Measurements from ENCODE around the gene NT5E. TPM values are rescaled to one million over a fixed set of nuclear protein-coding genes. Genes with fewer than 3 reads are reported as not detected.

NT5E gene
- total RNA-seq, 1 donor from 2014 or later, result 5.8 TPM

DNA sequence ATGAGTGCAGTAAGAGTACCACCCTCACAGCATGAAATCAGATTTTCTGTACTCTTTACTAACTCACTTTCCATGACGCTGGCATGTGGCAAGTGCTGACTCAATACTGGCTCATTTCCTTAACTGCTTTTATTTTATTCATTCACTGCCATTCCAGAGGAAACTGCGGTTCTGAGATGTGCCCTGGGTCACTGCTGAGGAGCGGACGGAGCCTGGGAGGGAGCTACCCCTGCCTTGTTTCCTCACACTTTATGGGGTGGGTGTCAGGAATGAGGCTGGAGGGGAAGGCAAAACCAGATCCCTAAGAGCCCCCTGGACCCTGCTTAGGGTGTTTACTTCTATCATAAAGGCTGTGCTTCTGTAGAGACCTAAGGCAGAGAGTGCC is 14.4 kb downstream of the NT5E start:
- Mint-ChIP-seq H3K27me3 (no peaks in the 10 kb centered on the region), H3K27ac (no peak overlapping the region), H3K9me3 (no peaks in the 10 kb centered on the region), H3K36me3 (ENCODE audit: low read depth) (peaks cover 2% of the 10 kb centered on the region), H3K4me1 (peaks cover 69% of the 10 kb centered on the region), H3K4me3 (no peak overlapping the region)
- intact Hi-C loops (cut with micrococcal nuclease), result loop anchor here (10.0 kb wide), 1 partner anchor 1239 kb away; the partner anchor contains the start of gene CEP162
- ATAC-seq (ENCODE audit: low read depth) (no peak), DNase-seq (no peak)
- TF ChIP-seq, protein P1, sequence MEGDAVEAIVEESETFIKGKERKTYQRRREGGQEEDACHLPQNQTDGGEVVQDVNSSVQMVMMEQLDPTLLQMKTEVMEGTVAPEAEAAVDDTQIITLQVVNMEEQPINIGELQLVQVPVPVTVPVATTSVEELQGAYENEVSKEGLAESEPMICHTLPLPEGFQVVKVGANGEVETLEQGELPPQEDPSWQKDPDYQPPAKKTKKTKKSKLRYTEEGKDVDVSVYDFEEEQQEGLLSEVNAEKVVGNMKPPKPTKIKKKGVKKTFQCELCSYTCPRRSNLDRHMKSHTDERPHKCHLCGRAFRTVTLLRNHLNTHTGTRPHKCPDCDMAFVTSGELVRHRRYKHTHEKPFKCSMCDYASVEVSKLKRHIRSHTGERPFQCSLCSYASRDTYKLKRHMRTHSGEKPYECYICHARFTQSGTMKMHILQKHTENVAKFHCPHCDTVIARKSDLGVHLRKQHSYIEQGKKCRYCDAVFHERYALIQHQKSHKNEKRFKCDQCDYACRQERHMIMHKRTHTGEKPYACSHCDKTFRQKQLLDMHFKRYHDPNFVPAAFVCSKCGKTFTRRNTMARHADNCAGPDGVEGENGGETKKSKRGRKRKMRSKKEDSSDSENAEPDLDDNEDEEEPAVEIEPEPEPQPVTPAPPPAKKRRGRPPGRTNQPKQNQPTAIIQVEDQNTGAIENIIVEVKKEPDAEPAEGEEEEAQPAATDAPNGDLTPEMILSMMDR (IDR thresholded peaks at IDR 0.05), result no peak
- CTCF ChIA-PET, result interaction anchor here (6.3 kb wide), 1 partner anchor 19 kb away, joined by 23 read pairs; no protein-coding TSS in a partner anchor
- POLR2A ChIA-PET, result interaction anchor here (1.0 to 4.2 kb wide), 2 partner anchors 14 to 214 kb away, joined by 4 to 25 read pairs; partner anchors contain the start of gene NT5E

DNA sequence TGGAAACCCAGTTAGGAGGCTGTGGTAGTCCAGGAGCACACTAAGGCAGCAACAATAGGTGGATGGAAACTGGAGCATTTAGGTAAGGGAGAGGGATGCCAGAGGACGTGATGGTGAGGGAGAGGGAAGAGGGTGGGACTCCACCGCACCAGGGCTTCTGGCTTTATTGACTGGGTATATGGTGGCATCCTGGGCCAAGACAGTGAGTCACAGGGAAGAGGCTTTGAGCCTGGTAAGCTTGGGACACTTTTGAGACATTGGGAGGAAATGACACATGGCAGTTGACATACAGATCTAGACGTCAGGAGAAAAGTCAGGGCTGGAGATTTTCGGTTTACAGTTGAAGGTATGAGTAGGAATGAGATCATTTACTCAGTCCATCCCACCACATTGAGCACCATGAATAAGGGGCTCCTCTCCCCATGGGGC is 14.9 kb downstream of the NT5E start:
- Mint-ChIP-seq H3K36me3 (ENCODE audit: low read depth) (peaks cover 2% of the 10 kb centered on the region), H3K4me3 (no peak overlapping the region), H3K27me3 (no peaks in the 10 kb centered on the region), H3K27ac (peak overlapping the region; percentile 14), H3K4me1 (peaks cover 65% of the 10 kb centered on the region), H3K9me3 (no peaks in the 10 kb centered on the region)
- ChIA-PET CTCF (interaction anchor here (6.3 kb wide), 1 partner anchor 18 kb away, joined by 23 read pairs; no protein-coding TSS in a partner anchor), POLR2A (interaction anchor here (4.2 kb wide), 1 partner anchor 15 kb away, joined by 25 read pairs; the partner anchor contains the start of gene NT5E)
- no peak for DNase-seq
- intact Hi-C loops (cut with micrococcal nuclease), result loop anchor here (10.0 kb wide), 1 partner anchor 1240 kb away; the partner anchor contains the start of gene CEP162
- TF ChIP-seq, protein P1 (IDR thresholded peaks at IDR 0.05), result no peak
- no peak for ATAC-seq (ENCODE audit: low read depth)

DNA sequence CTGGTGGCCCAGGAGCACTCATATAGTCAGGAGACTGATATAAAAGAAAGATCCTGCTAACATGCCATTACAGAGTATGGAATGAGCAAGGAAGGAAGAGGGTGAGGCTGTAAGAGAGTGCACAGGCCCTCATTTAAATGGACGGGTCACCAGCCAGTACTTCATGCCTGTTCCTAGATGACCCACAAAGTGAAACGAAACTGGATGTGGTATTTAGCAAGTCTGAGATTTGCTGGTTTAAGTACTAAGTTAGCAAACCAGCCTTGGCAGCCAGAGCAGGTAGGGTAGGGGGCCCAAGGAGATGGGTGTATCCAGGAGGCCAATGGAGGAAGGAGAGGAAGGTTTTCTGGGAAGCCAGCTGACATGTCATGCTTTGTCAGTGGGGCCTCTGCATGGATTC is 15.9 kb downstream of the NT5E start:
- intact Hi-C loops (cut with micrococcal nuclease), result loop anchor here (10.0 kb wide), 1 partner anchor 1241 kb away; the partner anchor contains the start of gene CEP162
- Mint-ChIP-seq H3K27me3 (no peaks in the 10 kb centered on the region), H3K27ac (no peak overlapping the region), H3K4me3 (peak overlapping the region; percentile 39), H3K36me3 (ENCODE audit: low read depth) (peaks cover 2% of the 10 kb centered on the region), H3K4me1 (peaks cover 57% of the 10 kb centered on the region), H3K9me3 (no peaks in the 10 kb centered on the region)
- CTCF ChIA-PET, result no interaction called here
- ATAC-seq (ENCODE audit: low read depth) (peak; percentile 41), DNase-seq (no peak)
- POLR2A ChIA-PET, result no interaction called here
- TF ChIP-seq, protein P1 (IDR thresholded peaks at IDR 0.05), result no peak

DNA sequence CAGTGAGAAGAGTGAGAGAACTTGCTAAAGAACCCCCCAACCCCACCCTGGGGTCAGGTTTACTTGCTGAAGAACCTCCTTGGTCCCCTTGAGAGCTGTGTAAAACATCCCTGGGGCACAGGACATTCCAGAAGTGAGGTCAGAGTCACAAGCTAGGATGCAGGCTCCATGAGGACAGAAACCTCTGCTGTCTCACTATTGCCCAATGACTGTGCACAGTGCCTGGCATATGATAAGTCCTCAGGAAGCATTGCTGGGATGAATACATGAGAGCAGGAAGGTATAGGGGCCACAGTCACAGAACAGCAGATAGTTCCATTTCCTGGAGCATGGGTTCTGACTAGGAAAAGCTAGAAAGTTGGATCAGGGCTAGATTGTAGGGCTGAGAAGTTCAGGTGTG is 18.4 kb downstream of the NT5E start:
- H3K9me3 Mint-ChIP-seq, result no peaks in the 10 kb centered on the region

More for the DNA sequence above, 18.4 kb downstream of the NT5E start:
- Mint-ChIP-seq H3K4me3 (no peak overlapping the region), H3K27me3 (no peaks in the 10 kb centered on the region), H3K36me3 (ENCODE audit: low read depth) (peaks cover 7% of the 10 kb centered on the region), H3K27ac (no peak overlapping the region), H3K4me1 (peaks cover 31% of the 10 kb centered on the region)
- POLR2A ChIA-PET, result no interaction called here
- TF ChIP-seq, protein P1 (IDR thresholded peaks at IDR 0.05), result no peak
- CTCF ChIA-PET, result interaction anchor here (2.1 kb wide), 1 partner anchor 14 kb away, joined by 7 read pairs; no protein-coding TSS in a partner anchor
- ATAC-seq (ENCODE audit: low read depth), result no peak
- intact Hi-C loops (cut with micrococcal nuclease), result loop anchor here (10.0 kb wide), 1 partner anchor 1244 kb away; the partner anchor contains the start of gene CEP162
- DNase-seq, result no peak
